ENCODE results near the gene CDK17. TPM values are rescaled to one million over a fixed set of nuclear protein-coding genes. Genes with fewer than 3 reads are reported as not detected.

The CDK17 gene
- total RNA-seq, 1 experiment from 2014 or later, result 21.4 TPM

GRCh38 chr12:96300064-96300463, 100.2 kb downstream of the CDK17 start:
- intact Hi-C loops (cut with micrococcal nuclease), result no loop called here
- H3K36me3 ChIP-seq (ENCODE audit: control insufficient read depth in 1 of 2, insufficient read depth in 2 of 2, low read length in 2 of 2), result no peaks in the 10 kb centered on the region
- no peaks in the 10 kb centered on the region for H3K27me3 ChIP-seq (ENCODE audit: insufficient read depth, low read length)
- DNase-seq (ENCODE audit: low read depth, low spot score), result no peak
- RAD21 ChIA-PET (ENCODE audit: low non-redundant PET in 1 of 2, low total read pairs in 2 of 2, uncharacterized antibody in 2 of 2, unreplicated experiment in 2 of 2), result no interaction called here
- no peaks in the 10 kb centered on the region for H4K20me1 ChIP-seq (ENCODE audit: insufficient read depth)
- BruUV-seq (replicated peaks), result no TSS peak
- no peak overlapping the region for H3K27ac ChIP-seq (ENCODE audit: low read depth, low read length)
- H2AFZ ChIP-seq (ENCODE audit: low read depth, low read length, poor library complexity, severe bottlenecking), result no peak overlapping the region
- no peaks in the 10 kb centered on the region; the same call in 1 of the 2 replicates for H3K79me2 ChIP-seq (ENCODE audit: insufficient read depth, low read length)
- H3K9me2 ChIP-seq (ENCODE audit: insufficient read depth), result 0 out of 2 replicates have a peak, but pooled peaks cover 3% of the 10 kb centered on the region
- TF ChIP-seq TCF7L2 (IDR thresholded peaks at IDR 0.05; ENCODE audit: borderline replicate concordance, extremely low read depth, insufficient read depth, insufficient read length) (no peak), MAX (IDR thresholded peaks at IDR 0.05) (no peak), EZH2 (IDR thresholded peaks at IDR 0.05) (no peak), SIN3A (IDR thresholded peaks at IDR 0.05; ENCODE audit: low read depth) (no peak), CTCF (IDR thresholded peaks at IDR 0.05 in 2 of 3, conservative IDR thresholded peaks at IDR 0.05 in 1 of 3; ENCODE audit: borderline replicate concordance in 1 of 3, insufficient read depth in 1 of 3, low read depth in 2 of 3, low read length in 2 of 3) (no peak), POLR2AphosphoS5 (IDR thresholded peaks at IDR 0.05; ENCODE audit: low read depth, low read length) (no peak), ZNF274 (IDR thresholded peaks at IDR 0.05; ENCODE audit: low read depth, low read length) (no peak), REST (IDR thresholded peaks at IDR 0.05; ENCODE audit: low read depth) (no peak), CBX3 (IDR thresholded peaks at IDR 0.05; ENCODE audit: low read depth) (no peak), SRF (IDR thresholded peaks at IDR 0.05; ENCODE audit: low read depth) (no peak), ATF3 (IDR thresholded peaks at IDR 0.05) (no peak), JUND (IDR thresholded peaks at IDR 0.05) (no peak), ZFX (IDR thresholded peaks at IDR 0.05) (no peak), RAD21 (IDR thresholded peaks at IDR 0.05; ENCODE audit: low read depth) (no peak)
- H3K9me3 ChIP-seq (ENCODE audit: control insufficient read depth in 1 of 2, insufficient read depth in 1 of 2, low read depth in 1 of 2, low read length in 2 of 2), result no peaks in the 10 kb centered on the region
- no peak overlapping the region for H3K4me2 ChIP-seq (ENCODE audit: low read length)
- CTCF ChIA-PET, result no interaction called here
- no peak overlapping the region for H3K4me3 ChIP-seq (replicated peaks in 1 of 2; ENCODE audit: low read depth in 1 of 2, low read length in 2 of 2)
- no peaks in the 10 kb centered on the region for H3K4me1 ChIP-seq (ENCODE audit: control insufficient read depth in 1 of 2, insufficient read depth in 2 of 2, low read length in 2 of 2)
- ATAC-seq, result no peak
- no peak overlapping the region for H3K9ac ChIP-seq (ENCODE audit: low read length)
- POLR2A ChIA-PET, result no interaction called here

All from HCT116 (cell line).